HepG2 (cell line): Measurements from ENCODE around the gene LRRC10B. TPM values are rescaled to one million over a fixed set of nuclear protein-coding genes. Genes with fewer than 3 reads are reported as not detected.

Source experiments
- ATAC-seq: fragments of 200-7000 bp; cut with Tn5 transposase; 3 replicates; pipeline ENCODE4 v1.9.1; 2020; ENCODE audit warnings: mild to moderate bottlenecking, moderate library complexity
- BruUV-seq: library from RNA; stranded (reverse); fragments of 400-500 nt; replicated peaks from 2 replicates; lab custom pipeline; 2021; lab: Mats Ljungman, UMichigan
- CTCF ChIA-PET: fragments of 300-600 bp; formaldehyde crosslinking; extraction: SDS; loops from one replicate; lab custom pipeline; 2021; ENCODE audit warnings: low total read pairs, inconsistent platforms, low intra/inter-chr PET ratio; lab: Yijun Ruan, JAX
- POLR2A ChIA-PET: fragments of 350-600 bp; sonication (Branson Sonifier 250); formaldehyde crosslinking; loops from one replicate; lab custom pipeline; 2020; ENCODE audit warnings: antibody characterized with exemption, inconsistent platforms; lab: Yijun Ruan, JAX
- DNase-seq: peaks from one replicate; pipeline ENCODE4 v3.0.0-alpha.2; 2015; ENCODE audit warnings: low spot score
- FAIRE-seq: peaks from 3 replicates; lab custom pipeline; 2011; peaks lifted over from hg19 to GRCh38; lab: Jason Lieb, UNC
- H2AFZ ChIP-seq: one replicate; pipeline ENCODE4 v1.6.1; 2011; ENCODE audit warnings: low read length, inconsistent platforms
- H3K27ac ChIP-seq: fragments of 300-600 bp; 3 replicates; pipeline ENCODE4 v1.8.0; 2011; ENCODE audit warnings: mixed run types, mild to moderate bottlenecking, mixed read lengths, low read length, inconsistent platforms; ENCODE audit not compliant: insufficient read depth; ENCODE audit errors: extremely low read length
- H3K27me3 ChIP-seq, 2 experiments: fragments of 200-600 bp in 1 of 2; 2 replicates in 1 of 2; 3 replicates in 1 of 2; pipeline versions ENCODE4 v1.6.0 to v1.8.0; 2011; ENCODE audit warnings: low read length in 2 of 2, mild to moderate bottlenecking in 2 of 2, moderate library complexity in 2 of 2, inconsistent platforms in 1 of 2; ENCODE audit not compliant: insufficient read depth in 2 of 2, control insufficient read depth in 1 of 2
- H3K36me3 ChIP-seq, 2 experiments: fragments of 200-600 bp in 1 of 2; replicated peaks in 1 of 2; 2 replicates in 1 of 2; 3 replicates in 1 of 2; pipeline versions ENCODE4 v1.5.1 to v1.8.0; 2011; ENCODE audit warnings: low read length in 2 of 2, inconsistent platforms in 1 of 2; ENCODE audit not compliant: insufficient read depth in 2 of 2, control insufficient read depth in 1 of 2
- H3K4me1 ChIP-seq: 2 replicates; pipeline ENCODE4 v1.5.1; 2012; ENCODE audit warnings: low read length, inconsistent platforms; ENCODE audit not compliant: insufficient read depth
- H3K4me2 ChIP-seq: 2 replicates; pipeline ENCODE4 v1.6.0; 2011; ENCODE audit warnings: low read depth, low read length, inconsistent platforms
- H3K4me3 ChIP-seq, 3 experiments: fragments of 200-600 bp in 1 of 3; sonication (generic), shearing (Covaris generic) in 1 of 3; replicated peaks in 1 of 3; 2 replicates each; pipeline ENCODE4 v1.5.1; 2011 to 2016; ENCODE audit warnings: low read length in 3 of 3, inconsistent platforms in 2 of 3, low read depth in 2 of 3, mild to moderate bottlenecking in 2 of 3, control low read depth in 1 of 3, mixed read lengths in 1 of 3; ENCODE audit not compliant: insufficient read depth in 1 of 3
- H3K79me2 ChIP-seq: one replicate; pipeline ENCODE4 v1.6.1; 2011; ENCODE audit warnings: low read length, inconsistent platforms; ENCODE audit not compliant: insufficient read depth
- H3K9ac ChIP-seq: 2 replicates; pipeline ENCODE4 v1.6.0; 2011; ENCODE audit warnings: mild to moderate bottlenecking, low read depth, low read length, inconsistent platforms; ENCODE audit not compliant: insufficient read depth
- H3K9me3 ChIP-seq: 2 replicates; pipeline ENCODE4 v1.5.1; 2012; ENCODE audit warnings: mild to moderate bottlenecking, low read length
- H4K20me1 ChIP-seq: 2 replicates; pipeline ENCODE4 v1.6.0; 2011; ENCODE audit warnings: inconsistent platforms, mild to moderate bottlenecking, low read length, moderate library complexity; ENCODE audit not compliant: insufficient read depth
- ASH2L ChIP-seq: fragments of 300-600, 200-600 bp; sonication (generic); IDR thresholded peaks from 2 replicates; pipeline ENCODE4 v1.7.0; 2017; ENCODE audit warnings: low read depth, mild to moderate bottlenecking, moderate library complexity, mixed read lengths, low read length; ENCODE audit not compliant: insufficient read length
- ETS1 ChIP-seq: sonication (generic); formaldehyde crosslinking; IDR thresholded peaks from 2 replicates; pipeline ENCODE4 v1.4.0; 2020; ENCODE audit warnings: missing genetic modification reagents
- MNT ChIP-seq: fragments of 450-650 bp; IDR thresholded peaks from 2 replicates; pipeline ENCODE4 v1.6.1; 2016
- SMARCE1 ChIP-seq: fragments of 450-650 bp; IDR thresholded peaks from 2 replicates; pipeline ENCODE4 v1.6.1; 2017; ENCODE audit warnings: borderline replicate concordance
- WGBS: methylation state at CpG from one replicate; pipeline ENCODE4 v1.1.6; 2017; ENCODE audit warnings: low lambda C conversion rate; 5-methylcytosine and 5-hydroxymethylcytosine counted together
- in situ Hi-C: cut with HindIII; loops from 2 replicates; pipeline ENCODE4 v1.10.0; 2017; ENCODE audit warnings: low pct_unique_long_range_greater_than_20kb; ENCODE audit not compliant: extremely low pct_ligation_motif_present
- intact Hi-C: fragments of 100-400 bp; cut with micrococcal nuclease; formaldehyde crosslinking; loops from one replicate; pipeline ENCODE4 v1.10.0; 2022; ENCODE audit not compliant: unreplicated experiment
- polyA plus RNA-seq, 8 experiments: library from polyadenylated mRNA; depleted of rRNA in 3 of 8; stranded (reverse) in 7 of 8; unstranded in 1 of 8; fragments of >200 nt; fragmentation: Illumina TruSeq in 4 of 8; extraction: Trizol in 4 of 8; gene quantifications; 2 replicates each; pipeline versions ENCODE4 v1.2.1 to v1.2.3, GENCODE V29; 2011 to 2016; ENCODE audit warnings: low read depth in 4 of 8, missing spikeins in 1 of 8, mixed read lengths in 1 of 8; ENCODE audit not compliant: insufficient read depth in 1 of 8
- total RNA-seq, 5 experiments: library from RNA; depleted of rRNA; stranded (reverse); fragments of >200 nt; fragmentation: Illumina TruSeq; extraction: Trizol; gene quantifications; 2 replicates each; pipeline ENCODE4 v1.2.3, GENCODE V29; 2016; ENCODE audit warnings: low read depth in 1 of 5
- TF ChIP-seq, protein P1 (sequence below): IDR thresholded peaks from 2 replicates; pipeline ENCODE4 v1.6.1; 2012; ENCODE audit warnings: inconsistent platforms

LRRC10B gene
- total and polyA plus RNA-seq, 2 of the 13 experiments (the other 11 are each of a cell fraction or from before 2014, with no cell fraction given) = not detected

GRCh38 chr11:61510974-61511373, 2.4 kb downstream of the LRRC10B start:
- CTCF ChIA-PET = no interaction called here
- POLR2A ChIA-PET = no interaction called here
- no peak for FAIRE-seq

More at GRCh38 chr11:61510974-61511373, 2.4 kb downstream of the LRRC10B start:
- H3K9ac ChIP-seq = no peak overlapping the region
- H3K79me2 ChIP-seq = no peaks in the 10 kb centered on the region
- no peak overlapping the region for H3K4me2 ChIP-seq
- WGBS = 44% methylated on average over 13 of the region's 14 CpGs
- no peaks in the 10 kb centered on the region for H3K36me3 ChIP-seq
- ATAC-seq (no peak), DNase-seq (no peak)
- TF ChIP-seq MNT = no peak
- TF ChIP-seq SMARCE1 = no peak
- no peak for TF ChIP-seq ASH2L
- no peak for TF ChIP-seq ETS1 (CRISPR knock-in tag)
- TF ChIP-seq, protein P1, sequence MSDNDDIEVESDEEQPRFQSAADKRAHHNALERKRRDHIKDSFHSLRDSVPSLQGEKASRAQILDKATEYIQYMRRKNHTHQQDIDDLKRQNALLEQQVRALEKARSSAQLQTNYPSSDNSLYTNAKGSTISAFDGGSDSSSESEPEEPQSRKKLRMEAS = no peak
- intact Hi-C loops = no loop called here
- no TSS peak for BruUV-seq
- H3K4me3 ChIP-seq = no peak overlapping the region
- no peaks in the 10 kb centered on the region for H4K20me1 ChIP-seq
- in situ Hi-C loops = no loop called here
- H3K4me1 ChIP-seq = peaks cover 17% of the 10 kb centered on the region
- no peak overlapping the region for H3K27ac ChIP-seq
- H3K27me3 ChIP-seq = peaks cover 17 to 51% of the 10 kb centered on the region in 2 experiments
- no peak overlapping the region for H2AFZ ChIP-seq
- H3K9me3 ChIP-seq = no peaks in the 10 kb centered on the region
